DND-41 (cell line): ENCODE measurements around the gene TOM1.

Source experiments
- ATAC-seq: fragments of 200-7000 bp; cut with Tn5 transposase; 3 replicates; pipeline ENCODE4 v1.9.1; 2021; ENCODE audit warnings: low read depth; ENCODE audit not compliant: insufficient read depth
- DNase-seq: peaks from one replicate; pipeline ENCODE4 v3.0.0-alpha.2; 2020
- H2AFZ ChIP-seq: 2 replicates; pipeline ENCODE4 v1.6.0; 2012; ENCODE audit warnings: low read depth, low read length
- H3K27ac ChIP-seq: 2 replicates; pipeline ENCODE4 v1.5.1; 2012; ENCODE audit warnings: low read length, inconsistent platforms
- H3K27me3 ChIP-seq: fragments of 200-600 bp; sonication (generic); 2 replicates; pipeline ENCODE4 v1.6.0; 2012; ENCODE audit warnings: low read length, mild to moderate bottlenecking, inconsistent platforms; ENCODE audit not compliant: insufficient read depth, poor library complexity
- H3K36me3 ChIP-seq: 2 replicates; pipeline ENCODE4 v1.5.1; 2012; ENCODE audit warnings: low read length, inconsistent platforms; ENCODE audit not compliant: insufficient read depth
- H3K4me1 ChIP-seq: 2 replicates; pipeline ENCODE4 v1.5.1; 2012; ENCODE audit warnings: mild to moderate bottlenecking, low read length; ENCODE audit not compliant: insufficient read depth
- H3K4me2 ChIP-seq: 2 replicates; pipeline ENCODE4 v1.6.0; 2012; ENCODE audit warnings: mild to moderate bottlenecking, moderate library complexity, low read length, inconsistent platforms; ENCODE audit not compliant: insufficient read depth
- H3K4me3 ChIP-seq, 2 experiments: fragments of 200-600 bp in 1 of 2; shearing (Covaris generic) in 1 of 2; 2 replicates each; pipeline ENCODE4 v1.5.1; 2012 to 2016; ENCODE audit warnings: inconsistent platforms in 2 of 2, low read length in 2 of 2, mild to moderate bottlenecking in 2 of 2, low read depth in 1 of 2, moderate library complexity in 1 of 2
- H3K79me2 ChIP-seq: 2 replicates; pipeline ENCODE4 v1.6.0; 2012; ENCODE audit warnings: low read length, inconsistent platforms; ENCODE audit not compliant: insufficient read depth
- H3K9ac ChIP-seq: 2 replicates; pipeline ENCODE4 v1.6.0; 2012; ENCODE audit warnings: low read depth, mild to moderate bottlenecking, inconsistent platforms, low read length, moderate library complexity
- H3K9me3 ChIP-seq: 2 replicates; pipeline ENCODE4 v1.5.1; 2012; ENCODE audit warnings: low read length, moderate library complexity, mild to moderate bottlenecking, inconsistent platforms; ENCODE audit not compliant: insufficient read depth, severe bottlenecking
- H4K20me1 ChIP-seq: 2 replicates; pipeline ENCODE4 v1.6.0; 2012; ENCODE audit warnings: low read length; ENCODE audit not compliant: insufficient read depth
- EZH2 ChIP-seq: IDR thresholded peaks from 3 replicates; pipeline ENCODE4 v1.6.1; 2012; ENCODE audit warnings: borderline replicate concordance, low read depth, mild to moderate bottlenecking, moderate library complexity, low read length, inconsistent platforms; ENCODE audit not compliant: severe bottlenecking
- TF ChIP-seq, protein P1 (sequence below): IDR thresholded peaks from 2 replicates; pipeline ENCODE4 v1.5.1; 2012; ENCODE audit warnings: borderline replicate concordance, low read length, moderate library complexity, mild to moderate bottlenecking; ENCODE audit not compliant: poor library complexity, severe bottlenecking; ENCODE audit errors: extremely low read depth

TOM1 gene

DNA sequence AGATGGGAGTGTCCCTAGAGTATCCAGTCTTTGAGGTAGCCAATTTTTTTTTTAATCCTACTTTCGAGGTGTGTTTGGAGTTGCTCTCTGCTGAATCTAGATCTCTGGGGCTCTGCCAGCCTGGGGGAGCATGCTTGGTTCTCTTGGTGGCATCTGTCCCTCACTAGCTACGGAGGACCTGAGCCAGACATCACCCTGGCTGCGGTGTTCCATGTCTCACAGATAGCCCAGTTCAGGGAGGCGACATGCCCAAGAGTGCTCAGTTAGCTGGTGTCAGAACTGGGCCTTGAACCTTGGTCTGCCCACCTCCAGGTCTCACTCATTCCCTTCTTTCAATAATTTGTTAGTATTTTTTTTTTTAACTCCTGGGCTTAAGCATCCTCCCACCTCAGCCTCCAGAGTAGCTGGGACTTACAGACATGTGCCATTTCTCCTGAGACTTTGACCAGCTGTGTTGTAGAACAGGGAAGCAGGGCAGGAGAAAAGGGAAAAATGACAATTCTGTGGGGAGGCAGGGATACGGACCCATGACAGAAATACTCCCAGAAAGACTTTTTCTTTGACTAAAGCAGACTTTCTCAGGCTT is 81.8 kb downstream of the TOM1 start:
- H3K9ac ChIP-seq = no peak overlapping the region
- no peak overlapping the region for H2AFZ ChIP-seq
- no peak for ATAC-seq
- peaks cover 4% of the 10 kb centered on the region for H3K27me3 ChIP-seq
- H3K79me2 ChIP-seq = no peaks in the 10 kb centered on the region
- H3K9me3 ChIP-seq = no peaks in the 10 kb centered on the region
- H3K27ac ChIP-seq = no peak overlapping the region
- DNase-seq = no peak
- no peak overlapping the region for H3K4me2 ChIP-seq
- H3K36me3 ChIP-seq = no peaks in the 10 kb centered on the region
- TF ChIP-seq EZH2 = no peak
- TF ChIP-seq, protein P1, sequence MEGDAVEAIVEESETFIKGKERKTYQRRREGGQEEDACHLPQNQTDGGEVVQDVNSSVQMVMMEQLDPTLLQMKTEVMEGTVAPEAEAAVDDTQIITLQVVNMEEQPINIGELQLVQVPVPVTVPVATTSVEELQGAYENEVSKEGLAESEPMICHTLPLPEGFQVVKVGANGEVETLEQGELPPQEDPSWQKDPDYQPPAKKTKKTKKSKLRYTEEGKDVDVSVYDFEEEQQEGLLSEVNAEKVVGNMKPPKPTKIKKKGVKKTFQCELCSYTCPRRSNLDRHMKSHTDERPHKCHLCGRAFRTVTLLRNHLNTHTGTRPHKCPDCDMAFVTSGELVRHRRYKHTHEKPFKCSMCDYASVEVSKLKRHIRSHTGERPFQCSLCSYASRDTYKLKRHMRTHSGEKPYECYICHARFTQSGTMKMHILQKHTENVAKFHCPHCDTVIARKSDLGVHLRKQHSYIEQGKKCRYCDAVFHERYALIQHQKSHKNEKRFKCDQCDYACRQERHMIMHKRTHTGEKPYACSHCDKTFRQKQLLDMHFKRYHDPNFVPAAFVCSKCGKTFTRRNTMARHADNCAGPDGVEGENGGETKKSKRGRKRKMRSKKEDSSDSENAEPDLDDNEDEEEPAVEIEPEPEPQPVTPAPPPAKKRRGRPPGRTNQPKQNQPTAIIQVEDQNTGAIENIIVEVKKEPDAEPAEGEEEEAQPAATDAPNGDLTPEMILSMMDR = no peak
- peaks cover 10% of the 10 kb centered on the region for H3K4me1 ChIP-seq
- no peaks in the 10 kb centered on the region for H4K20me1 ChIP-seq
- no peak overlapping the region for H3K4me3 ChIP-seq

DNA sequence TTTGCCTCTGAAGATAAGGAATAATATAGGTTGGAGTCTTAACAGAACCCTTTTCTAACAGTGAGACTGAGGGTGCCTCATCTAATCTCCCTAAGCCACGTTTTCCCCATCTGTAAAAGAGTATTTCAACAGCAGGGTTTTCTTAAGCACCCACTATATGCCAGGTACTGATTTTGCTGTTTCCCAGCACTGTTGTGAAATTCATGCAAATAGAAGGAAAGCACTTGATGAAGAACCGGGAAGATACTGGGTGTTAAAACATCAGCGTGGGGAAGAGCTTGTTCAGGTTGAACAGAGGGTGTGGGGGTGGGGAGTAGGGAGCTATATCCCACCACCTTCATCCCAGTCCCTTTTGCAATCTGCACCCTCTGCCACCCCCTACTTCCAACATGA is 84.0 kb downstream of the TOM1 start:
- H3K79me2 ChIP-seq = no peaks in the 10 kb centered on the region
- H3K9ac ChIP-seq = no peak overlapping the region

DNA sequence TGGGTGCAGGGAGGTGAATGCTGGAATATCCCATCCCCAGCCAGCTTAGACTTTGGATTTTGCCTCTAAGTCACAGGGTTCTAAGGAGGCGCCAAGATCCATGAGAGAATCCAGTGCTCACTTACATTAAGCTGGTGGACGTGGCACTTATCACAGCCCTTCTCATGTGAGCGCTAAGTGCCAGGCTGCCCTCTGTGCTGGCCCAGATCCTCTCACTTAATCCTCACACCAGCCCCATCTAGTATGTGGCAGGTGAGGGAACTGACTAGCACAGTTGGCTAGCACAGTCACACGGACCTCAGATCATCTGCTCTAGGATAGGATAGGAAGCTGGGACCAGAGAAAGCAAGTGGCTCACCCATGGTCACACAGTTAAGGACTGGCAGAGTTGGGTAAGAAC is 84.8 kb downstream of the TOM1 start:
- no peaks in the 10 kb centered on the region for H3K4me1 ChIP-seq
- ATAC-seq (no peak), DNase-seq (no peak)
- no peak overlapping the region for H3K27ac ChIP-seq
- H3K4me2 ChIP-seq = no peak overlapping the region
- H4K20me1 ChIP-seq = no peaks in the 10 kb centered on the region
- peaks cover 4% of the 10 kb centered on the region for H3K27me3 ChIP-seq
- H3K4me3 ChIP-seq = no peak overlapping the region
- no peaks in the 10 kb centered on the region for H3K36me3 ChIP-seq
- no peak overlapping the region for H2AFZ ChIP-seq
- H3K9me3 ChIP-seq = no peaks in the 10 kb centered on the region
- no peaks in the 10 kb centered on the region for H3K79me2 ChIP-seq
- TF ChIP-seq, protein P1 = no peak
- no peak for TF ChIP-seq EZH2
- H3K9ac ChIP-seq = no peak overlapping the region

More for the DNA sequence above, 84.0 kb downstream of the TOM1 start:
- no peak overlapping the region for H3K4me3 ChIP-seq
- H3K4me2 ChIP-seq = no peak overlapping the region
- TF ChIP-seq EZH2 = no peak
- TF ChIP-seq, protein P1 = no peak
- no peaks in the 10 kb centered on the region for H4K20me1 ChIP-seq
- H3K4me1 ChIP-seq = no peaks in the 10 kb centered on the region
- H3K27me3 ChIP-seq = peaks cover 4% of the 10 kb centered on the region
- no peak overlapping the region for H3K27ac ChIP-seq
- no peaks in the 10 kb centered on the region for H3K36me3 ChIP-seq
- DNase-seq = no peak
- ATAC-seq = no peak
- no peaks in the 10 kb centered on the region for H3K9me3 ChIP-seq
- no peak overlapping the region for H2AFZ ChIP-seq
